ENCODE results near the gene TMIE. TPM values are rescaled to one million over a fixed set of nuclear protein-coding genes. Genes with fewer than 3 reads are reported as not detected.
"Not testable (repeated sequence)": the region's sequence is repeated elsewhere in the genome, so short reads cannot be mapped to it uniquely, and the experiment has no call there.

TMIE gene
- total and polyA plus RNA-seq, 2 of the 4 experiments (the other 2 are of a cell fraction), result 0.12 TPM; not detected in 1

GRCh38 chr3:46753127-46753526 lies 51.9 kb downstream of the TMIE start:
- in situ Hi-C loops (cut with MboI; ENCODE audit: low sequenced_read_pairs), result loop anchor here (5.0 kb wide), 1 partner anchor 59 kb away; no protein-coding TSS in a partner anchor
- BruUV-seq (replicated peaks); H3K4me3 ChIP-seq (ENCODE audit: insufficient read depth, low read depth, low read length); H2BK120ac ChIP-seq (ENCODE audit: low read depth, low read length); H3K14ac ChIP-seq (replicated peaks; ENCODE audit: low read depth, low read length); H2BK15ac ChIP-seq (ENCODE audit: low read depth, low read length); H4K5ac ChIP-seq (ENCODE audit: low read depth, low read length); H3K18ac ChIP-seq (ENCODE audit: low read depth, low read length); CTCF ChIA-PET; H2AK9ac ChIP-seq (replicated peaks; ENCODE audit: low read depth, low read length, poor library complexity); H2BK5ac ChIP-seq (ENCODE audit: low read depth, low read length, poor library complexity, severe bottlenecking); H2AK5ac ChIP-seq (ENCODE audit: low read depth, low read length); intact Hi-C loops (cut with micrococcal nuclease); H3K9ac ChIP-seq (ENCODE audit: low read depth, low read length); H4K91ac ChIP-seq (ENCODE audit: insufficient read depth, low read depth, low read length); H3K4me2 ChIP-seq (ENCODE audit: low read depth, low read length); H3K56ac ChIP-seq (ENCODE audit: extremely low read depth, insufficient read depth, low read length); H3K79me1 ChIP-seq (ENCODE audit: low read depth in 1 of 2, low read length in 2 of 2); ATAC-seq (ENCODE audit: low read depth); H3K4me1 ChIP-seq (ENCODE audit: control insufficient read depth, insufficient read depth, low read length); H3K9me1 ChIP-seq (ENCODE audit: insufficient read depth, low read length); dilution Hi-C loops (cut with HindIII; ENCODE audit: low sequenced_read_pairs, unreplicated experiment); DNase-seq; H4K20me1 ChIP-seq (ENCODE audit: insufficient read depth, low read length); H3K27ac ChIP-seq (ENCODE audit: insufficient read depth, low read length); H4K8ac ChIP-seq (ENCODE audit: low read depth in 2 of 2, low read length in 2 of 2); H3K4ac ChIP-seq (ENCODE audit: low read depth, low read length); H3K9me3 ChIP-seq (ENCODE audit: control insufficient read depth, insufficient read depth, low read length); H2BK20ac ChIP-seq (ENCODE audit: low read depth, low read length); H3K36me3 ChIP-seq (ENCODE audit: control insufficient read depth, insufficient read depth, low read length); H3K23ac ChIP-seq (ENCODE audit: low read depth, low read length); H2AFZ ChIP-seq (replicated peaks; ENCODE audit: low read length, poor library complexity): not testable (repeated sequence)
- POLR2A ChIA-PET (ENCODE audit: unreplicated experiment), result interaction anchor here (1.1 kb wide), 1 partner anchor 58 kb away, joined by 4 read pairs; no protein-coding TSS in a partner anchor
- H3K27me3 ChIP-seq (ENCODE audit: control insufficient read depth, insufficient read depth, low read length), result peaks cover 38% of the 10 kb centered on the region
- 50% methylated on average over 2 of the region's 6 CpGs; no CpG with 5 or more reads in 1 of the 2 experiments for WGBS, 2 experiments (ENCODE audit: extremely low coverage in 2 of 2, insufficient read length in 1 of 2)

Measured in IMR-90 (cell line).